ENCODE data around the gene GFOD1. TPM values are rescaled to one million over a fixed set of nuclear protein-coding genes. Genes with fewer than 3 reads are reported as not detected.
"Not testable (repeated sequence)": the region's sequence is repeated elsewhere in the genome, so short reads cannot be mapped to it uniquely, and the experiment has no call there.

Gene GFOD1
- polyA plus RNA-seq, 3 donors, result 1.5 to 1.9 (median 1.5) TPM

DNA sequence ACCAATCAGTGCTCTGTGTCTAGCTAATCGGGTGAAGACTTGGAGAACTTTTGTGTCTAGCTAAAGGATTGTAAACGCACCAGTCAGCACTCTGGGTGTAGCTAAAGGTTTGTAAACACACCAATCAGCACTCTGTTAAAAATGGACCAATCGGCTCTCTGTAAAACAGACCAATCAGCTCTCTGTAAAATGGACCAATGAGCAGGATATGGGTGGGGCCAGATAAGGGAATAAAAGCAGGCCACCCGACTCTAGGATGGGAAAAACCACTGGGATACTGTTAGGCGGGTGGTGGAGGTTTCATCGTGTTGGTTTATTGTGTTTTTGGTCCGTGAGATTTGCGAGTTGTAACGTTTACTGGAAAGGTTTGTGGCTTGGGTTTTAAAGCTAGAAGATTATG lies 25.5 kb upstream of the GFOD1 start:
- no peak for DNase-seq (ENCODE audit: low read depth in 3 of 3, low spot score in 2 of 3)

DNA sequence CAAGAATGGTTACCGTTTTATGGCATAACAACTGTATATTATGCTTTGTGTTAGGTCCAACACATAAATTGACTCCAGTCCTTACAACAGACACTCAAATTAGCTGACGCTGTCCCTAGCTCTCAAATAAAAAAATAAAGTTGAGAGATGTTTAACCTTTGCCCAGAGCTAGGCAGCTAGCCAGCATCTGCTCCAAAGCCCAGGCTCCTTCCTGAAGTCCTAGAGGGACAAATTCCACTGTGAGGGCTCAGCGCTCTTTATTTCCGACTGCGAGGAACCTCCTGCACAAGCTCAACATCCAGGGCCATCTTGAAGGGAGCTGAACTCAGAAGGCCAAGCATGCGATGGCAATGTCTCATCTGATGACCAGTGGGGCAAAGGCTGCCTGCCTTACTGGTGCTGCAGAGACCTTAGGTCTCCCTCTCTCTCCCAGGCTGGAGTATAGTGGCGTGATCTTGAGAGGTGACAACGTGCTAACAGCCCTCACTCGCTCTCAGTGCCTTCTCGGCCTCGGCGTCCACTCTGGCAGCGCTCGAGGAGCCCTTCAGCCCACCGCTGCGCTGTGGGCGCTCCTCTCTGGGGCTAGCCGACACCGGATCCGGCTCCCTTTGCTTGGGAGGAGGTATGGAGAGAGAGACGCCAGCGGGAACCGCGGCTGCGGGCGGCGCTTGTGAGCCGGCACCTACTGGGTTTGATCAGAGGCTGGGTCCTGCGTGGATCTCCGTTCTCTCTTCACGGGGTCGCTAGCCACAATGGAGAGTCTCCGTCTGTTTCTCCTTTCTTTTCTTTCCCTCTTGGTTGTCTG lies 24.7 kb upstream of the GFOD1 start:
- peak in 2 of 3 donors; percentile 39 to 56 for DNase-seq (ENCODE audit: low read depth in 3 of 3, low spot score in 2 of 3)

DNA sequence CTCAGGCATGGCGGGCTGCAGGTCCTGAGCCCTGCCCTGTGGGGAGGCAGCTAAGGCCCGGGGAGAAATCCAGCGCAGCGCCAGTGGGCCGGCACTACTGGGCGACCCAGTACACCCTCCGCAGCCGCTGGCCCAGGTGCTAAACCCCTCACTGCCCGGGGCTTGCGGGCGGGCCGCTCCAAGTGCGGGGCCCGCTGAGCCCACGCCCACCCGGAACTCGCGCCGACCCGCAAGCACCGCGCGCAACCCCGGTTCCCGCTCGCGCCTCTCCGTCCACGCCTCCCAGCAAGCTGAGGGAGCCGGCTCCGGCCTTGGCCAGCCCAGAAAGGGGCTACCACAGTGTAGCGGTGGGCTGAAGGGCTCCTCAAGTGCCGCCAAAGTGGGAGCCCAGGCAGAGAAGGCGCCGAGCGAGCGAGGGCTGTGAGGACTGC lies 23.8 kb upstream of the GFOD1 start:
- DNase-seq (ENCODE audit: low read depth in 3 of 3, low spot score in 2 of 3), result not testable (repeated sequence)

DNA sequence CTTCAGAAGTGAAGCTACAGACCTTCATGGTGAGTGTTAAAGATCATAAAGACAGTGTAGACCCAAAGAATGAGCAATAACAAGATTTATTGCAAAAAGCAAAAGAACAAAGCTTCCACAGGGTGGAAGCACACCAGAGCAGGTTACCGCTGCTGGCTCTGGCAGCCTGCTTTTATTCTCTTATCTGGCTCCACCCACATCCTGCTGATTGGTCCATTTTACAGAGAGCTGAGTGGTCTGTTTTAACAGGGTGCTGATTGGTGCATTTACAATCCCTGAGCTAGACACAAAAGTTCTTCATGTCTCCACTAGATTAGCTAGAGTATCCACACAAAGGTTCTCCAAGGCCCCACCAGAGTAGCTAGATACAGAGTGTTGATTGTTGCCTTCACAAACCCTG lies 23.0 kb upstream of the GFOD1 start:
- not testable (repeated sequence) for DNase-seq (ENCODE audit: low read depth in 3 of 3, low spot score in 2 of 3)

DNA sequence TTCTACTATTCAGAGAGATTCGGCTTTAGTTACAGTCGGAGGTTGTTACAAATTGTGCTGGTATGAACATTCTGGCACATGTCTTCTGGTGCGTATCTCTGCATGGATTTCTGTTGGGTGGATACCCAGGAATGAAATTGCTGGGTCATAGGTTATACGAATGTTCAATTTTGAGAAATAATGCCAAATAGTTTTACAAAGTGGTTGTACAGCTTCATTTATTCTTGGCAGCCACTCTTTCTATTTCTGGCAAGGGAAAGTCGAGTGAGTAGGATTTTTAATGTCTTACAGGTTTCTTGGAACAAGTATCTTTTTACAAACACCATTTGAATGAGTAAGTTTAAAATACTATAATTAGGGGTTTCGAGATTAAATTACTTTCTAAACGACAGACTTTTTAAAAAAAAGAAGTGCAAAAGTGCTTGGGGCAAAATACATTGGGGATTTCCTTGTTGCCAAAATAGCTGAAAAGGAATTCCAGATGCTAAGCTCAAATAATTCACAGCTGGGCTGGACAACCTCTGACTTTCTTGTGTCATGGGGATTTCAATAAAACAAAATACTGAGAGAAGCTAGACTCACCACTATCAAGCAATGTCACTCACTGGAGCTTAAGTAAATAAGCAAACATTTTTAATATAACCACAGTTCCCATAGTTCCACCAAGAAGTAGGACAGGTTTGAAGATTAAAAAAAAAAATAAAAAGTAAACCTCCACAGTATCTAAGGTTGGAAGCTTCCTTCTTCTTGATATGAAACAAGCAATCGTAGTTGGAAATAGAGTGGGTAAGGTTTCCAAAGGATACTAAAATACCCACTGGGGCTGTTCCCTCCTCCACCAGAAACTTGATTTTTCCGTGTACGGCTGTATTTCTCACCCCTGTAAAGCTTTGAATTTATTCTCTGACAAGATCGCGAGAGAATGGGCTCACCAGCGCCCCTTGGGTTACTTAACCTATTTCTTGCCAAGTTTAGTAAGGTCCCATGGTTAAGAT lies 21.6 kb upstream of the GFOD1 start:
- DNase-seq (ENCODE audit: low read depth in 3 of 3, low spot score in 2 of 3), result no peak

DNA sequence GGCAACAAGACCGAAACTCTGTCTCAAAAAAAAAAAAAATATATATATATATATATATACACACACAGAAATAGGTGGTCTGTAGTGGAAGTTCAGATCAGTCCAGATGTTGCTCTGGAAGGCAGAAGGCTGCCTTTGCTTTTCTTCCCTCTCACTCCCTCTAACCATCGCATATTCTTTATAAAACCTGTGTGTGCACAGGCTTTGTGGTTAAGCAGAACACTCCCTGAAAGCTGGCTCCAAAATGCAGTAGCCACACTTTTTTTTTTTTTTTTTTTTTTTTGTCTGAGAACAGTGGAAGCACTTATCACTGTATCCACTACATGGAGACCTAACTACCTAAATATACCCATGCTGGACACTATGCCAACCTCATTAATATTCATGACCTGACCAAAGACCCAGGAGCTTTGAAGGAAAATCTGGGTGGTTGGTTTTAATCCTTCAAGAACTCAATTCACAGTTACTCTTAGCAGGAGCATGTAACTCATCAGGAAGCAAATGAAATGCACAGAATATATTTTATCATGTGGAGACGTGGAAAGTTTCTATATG lies 20.0 kb upstream of the GFOD1 start:
- no peak for DNase-seq (ENCODE audit: low read depth in 3 of 3, low spot score in 2 of 3)

DNA sequence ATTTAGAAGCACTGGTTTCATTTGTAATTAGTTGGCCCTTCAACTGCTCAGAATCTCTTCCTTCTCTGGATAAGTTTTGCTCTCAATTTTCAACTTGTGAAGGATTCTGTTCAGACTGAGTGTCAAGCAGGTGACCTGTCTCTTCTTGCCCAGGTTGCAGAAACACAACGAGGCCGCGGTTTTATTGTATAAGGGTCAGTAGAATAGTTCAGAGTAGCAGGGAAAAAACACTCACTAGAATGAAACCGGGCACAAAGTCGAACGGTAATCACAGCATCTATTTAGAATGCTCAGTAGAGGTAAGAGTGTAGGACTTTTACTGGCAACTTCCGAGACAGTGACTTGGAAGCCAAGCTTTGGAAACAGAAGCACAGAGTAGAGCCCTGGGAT lies 17.9 kb upstream of the GFOD1 start:
- DNase-seq (ENCODE audit: low read depth in 3 of 3, low spot score in 2 of 3), result no peak

DNA sequence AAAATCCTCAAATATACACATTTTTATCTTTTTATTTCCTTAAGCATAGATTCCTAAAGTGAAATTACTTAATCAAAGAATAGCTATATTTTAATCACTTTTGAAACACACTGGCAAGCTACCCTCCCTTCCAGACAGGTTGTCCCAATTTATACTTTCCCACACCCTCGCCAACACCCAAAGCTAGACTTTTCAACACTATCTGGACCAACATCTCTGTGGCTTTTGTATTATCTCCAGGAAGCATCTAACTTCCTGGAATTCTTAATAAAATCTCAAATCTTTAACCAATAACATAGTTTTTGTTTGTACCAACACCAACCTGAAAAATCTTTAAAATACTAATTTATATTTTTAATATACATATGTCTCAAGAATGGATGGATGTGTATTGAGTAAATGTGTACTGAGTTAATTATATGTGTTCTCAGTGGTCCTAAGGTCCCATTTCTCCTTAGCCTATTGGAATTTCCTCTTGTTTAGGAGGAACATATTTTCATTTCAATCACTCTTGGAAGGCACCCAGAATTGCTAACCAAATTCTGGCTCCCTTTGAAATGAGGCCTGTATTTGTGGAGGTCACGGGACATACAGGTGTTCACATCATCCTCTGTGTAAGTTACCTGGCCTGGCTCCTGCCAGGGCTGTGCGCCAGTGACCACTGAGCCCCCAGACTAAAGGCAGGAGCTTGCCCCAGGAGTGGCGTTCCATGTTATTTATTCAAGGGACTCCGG lies 17.4 kb upstream of the GFOD1 start:
- no peak for DNase-seq (ENCODE audit: low read depth in 3 of 3, low spot score in 2 of 3)

DNA sequence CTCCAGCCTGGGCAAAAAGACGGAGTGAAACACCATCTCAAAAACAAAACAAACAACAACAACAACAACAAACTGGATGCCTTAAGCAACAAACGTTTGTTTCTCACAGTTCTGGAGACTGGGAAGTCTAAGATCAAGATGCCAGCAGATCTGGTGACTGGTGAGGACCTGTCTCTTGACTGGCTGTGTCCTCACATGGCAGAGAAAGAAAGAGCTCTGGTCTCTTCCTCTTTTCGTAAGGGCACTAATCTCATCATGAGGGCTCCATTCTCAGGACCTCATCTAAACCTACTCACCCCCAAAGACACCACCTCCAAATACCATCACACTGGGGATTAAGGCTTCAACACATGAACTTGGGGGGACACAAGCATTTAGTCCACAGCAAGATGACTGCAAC lies 13.5 kb upstream of the GFOD1 start:
- no peak for DNase-seq (ENCODE audit: low read depth in 3 of 3, low spot score in 2 of 3)

DNA sequence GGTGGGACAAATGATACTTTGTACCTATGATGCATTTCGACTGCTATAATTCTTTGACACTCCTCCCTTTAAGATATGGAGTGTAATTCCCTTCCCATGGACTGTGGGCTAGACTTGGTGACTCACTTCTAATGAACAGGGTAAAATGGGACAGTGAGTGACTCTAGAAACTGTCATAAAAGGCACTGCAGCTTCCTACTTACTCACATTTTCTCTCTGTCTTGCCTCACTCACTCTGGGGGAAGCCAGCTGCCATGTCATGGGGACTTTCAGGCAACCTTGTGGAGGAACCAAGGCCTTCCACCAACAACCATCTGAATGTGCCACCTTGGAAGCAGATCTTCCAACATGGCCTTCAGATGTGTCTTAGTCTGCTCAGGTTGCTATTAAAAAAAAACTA lies 12.9 kb upstream of the GFOD1 start:
- no peak for DNase-seq (ENCODE audit: low read depth in 3 of 3, low spot score in 2 of 3)

DNA sequence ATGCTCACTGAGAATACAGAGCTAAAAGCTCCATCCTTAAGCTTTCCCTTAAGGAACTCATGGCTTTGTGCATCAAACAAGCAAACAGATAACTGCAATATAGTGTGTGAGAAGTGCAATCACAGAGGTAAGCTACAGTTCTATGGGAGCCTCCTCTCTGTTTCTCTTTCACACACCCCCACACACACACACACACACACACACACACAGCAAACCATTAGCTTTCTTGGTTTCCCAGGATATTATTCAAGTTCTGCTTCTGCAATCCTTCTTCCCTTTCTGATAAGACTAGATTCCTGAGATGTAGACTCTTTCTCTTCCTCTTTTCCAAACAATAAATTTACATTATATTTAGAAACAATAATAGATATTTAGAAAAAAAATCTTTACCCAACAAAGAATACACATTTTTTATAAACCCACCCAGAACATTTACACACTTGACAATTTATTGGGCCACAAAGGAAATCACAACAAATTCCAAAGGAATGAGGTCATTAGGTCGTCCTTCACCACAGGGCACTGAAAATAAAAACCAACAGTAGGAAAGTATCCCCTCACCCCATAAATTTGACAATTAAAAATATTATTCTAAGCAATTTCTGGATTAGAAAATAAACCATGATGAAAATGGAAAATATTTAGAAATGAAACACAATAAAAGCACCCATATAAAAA lies 9.3 kb upstream of the GFOD1 start:
- no peak for DNase-seq (ENCODE audit: low read depth in 3 of 3, low spot score in 2 of 3)

DNA sequence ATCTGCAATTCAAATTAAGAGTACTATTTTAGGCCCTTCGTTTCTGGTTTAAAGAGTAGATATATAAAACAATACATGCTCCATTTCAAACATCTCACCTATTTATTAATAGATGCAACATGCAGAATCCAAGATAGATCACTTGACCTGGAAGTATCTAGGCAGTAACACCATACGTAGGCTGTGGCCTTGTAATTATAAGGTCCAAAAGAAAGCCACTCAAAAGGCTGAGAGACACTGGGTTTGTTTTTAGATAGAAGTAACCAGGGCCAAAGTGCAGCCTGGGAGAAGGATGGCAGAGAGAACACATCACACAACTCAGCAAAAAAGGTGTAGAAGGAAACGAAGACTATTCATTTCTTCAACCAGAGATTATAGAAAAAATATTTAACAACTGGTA lies 8.4 kb upstream of the GFOD1 start:
- no peak for DNase-seq (ENCODE audit: low read depth in 3 of 3, low spot score in 2 of 3)

DNA sequence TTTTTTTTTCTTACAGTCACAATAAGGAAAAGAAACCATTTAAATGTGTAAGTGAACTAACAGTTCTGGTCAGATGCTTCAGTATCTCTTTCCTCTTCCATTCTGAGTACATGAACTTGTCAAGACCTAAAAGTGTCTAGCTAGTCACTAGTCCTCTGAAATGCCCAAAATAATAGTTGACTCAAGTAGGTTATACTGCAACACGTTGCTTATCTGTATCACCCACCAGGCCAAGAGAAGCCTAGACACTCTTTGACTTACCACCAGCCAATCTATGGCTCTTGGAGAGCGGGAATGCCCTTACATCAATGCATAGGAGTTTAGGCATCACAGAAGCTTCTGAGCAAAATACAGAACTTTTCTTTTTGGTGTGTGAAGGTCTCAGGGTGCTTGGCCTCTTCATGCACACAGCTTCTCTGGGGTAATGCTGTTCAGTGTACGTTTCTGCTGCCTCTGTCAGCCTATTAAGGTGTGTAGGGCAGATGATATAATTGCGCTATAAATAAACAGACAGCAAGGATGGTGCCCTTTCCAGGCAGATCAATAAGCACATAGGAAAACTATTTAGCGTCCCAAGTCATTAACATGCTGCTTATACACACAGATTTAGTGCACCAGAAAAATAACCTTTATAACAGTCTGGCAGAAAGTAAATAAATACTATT lies 7.8 kb upstream of the GFOD1 start:
- no peak for DNase-seq (ENCODE audit: low read depth in 3 of 3, low spot score in 2 of 3)

DNA sequence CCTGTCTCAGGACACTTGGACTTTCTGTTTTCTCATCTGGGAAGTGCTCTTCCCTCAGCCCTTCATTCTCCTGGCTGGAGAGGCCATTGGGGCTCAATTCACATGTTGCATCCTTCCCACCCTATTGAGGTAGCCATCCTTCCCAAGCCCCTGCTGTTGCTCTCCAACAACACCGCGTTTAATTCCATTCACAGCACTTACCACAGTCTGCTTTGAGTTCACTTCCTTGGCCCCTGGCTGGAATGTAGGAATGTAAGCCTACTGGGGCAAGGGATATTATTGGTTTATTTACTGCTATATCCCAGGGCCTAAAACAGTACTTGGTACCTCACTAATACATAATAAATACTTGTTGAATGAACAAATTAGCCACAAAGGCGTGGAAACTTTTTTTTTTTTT lies 6.7 kb upstream of the GFOD1 start:
- DNase-seq (ENCODE audit: low read depth in 3 of 3, low spot score in 2 of 3), result no peak

DNA sequence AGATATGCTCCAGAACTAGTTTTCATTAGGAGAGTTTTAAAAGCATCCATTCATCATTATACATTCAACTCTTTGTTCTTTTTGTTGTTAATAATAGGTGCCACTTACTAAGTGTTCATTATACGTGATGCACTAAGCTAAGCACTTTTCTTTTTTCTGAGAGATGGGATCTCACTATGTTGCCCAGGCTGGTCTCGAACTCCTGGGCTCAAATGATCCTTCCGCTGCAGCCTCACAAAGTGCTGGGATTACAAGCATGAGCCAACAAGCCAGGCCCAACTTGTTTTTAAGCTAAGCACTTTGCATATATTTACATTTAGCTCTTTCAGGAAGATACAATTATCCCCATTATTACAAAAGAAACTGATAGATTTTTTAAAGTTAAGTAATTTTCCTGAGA lies 5.7 kb upstream of the GFOD1 start:
- DNase-seq (ENCODE audit: low read depth in 3 of 3, low spot score in 2 of 3), result no peak

DNA sequence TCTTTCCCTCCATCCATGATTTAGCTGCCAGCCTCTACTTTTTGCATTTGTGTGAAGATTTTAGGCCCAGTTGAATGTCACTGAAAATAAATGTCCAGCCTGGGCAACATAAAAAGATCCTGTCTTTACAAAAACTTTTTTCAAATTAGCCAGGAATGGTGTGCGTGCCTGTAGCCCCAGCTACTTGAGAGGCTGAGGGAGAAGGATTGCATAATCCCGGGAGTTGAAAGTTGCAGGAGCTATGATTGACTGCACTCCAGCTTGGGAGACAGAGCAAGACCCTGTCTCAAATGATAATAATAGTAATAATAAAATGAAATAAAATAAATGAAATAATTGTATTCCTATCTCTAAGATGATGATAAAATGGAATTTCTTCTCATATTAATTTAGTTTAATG lies 5.0 kb upstream of the GFOD1 start:
- DNase-seq (ENCODE audit: low read depth in 3 of 3, low spot score in 2 of 3), result no peak

DNA sequence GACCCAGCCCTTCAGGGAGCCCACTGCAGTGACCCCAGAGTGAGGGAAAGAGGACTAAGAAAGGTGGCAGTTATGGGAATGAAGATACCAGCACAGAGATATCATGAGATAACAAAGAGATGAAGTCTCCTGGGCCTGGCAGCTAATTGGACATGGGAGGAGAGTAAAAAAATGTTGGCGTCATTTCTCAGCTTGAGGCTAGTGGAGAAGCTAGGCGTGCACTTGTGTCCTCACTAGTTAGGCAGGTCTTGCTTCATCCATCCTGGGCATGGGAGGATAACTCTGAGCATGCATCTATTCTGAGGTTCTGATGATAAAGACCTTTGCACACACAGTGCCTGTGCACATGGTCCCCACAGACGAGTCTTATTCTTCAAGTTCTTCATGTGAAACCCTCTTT lies 4.1 kb upstream of the GFOD1 start:
- DNase-seq (ENCODE audit: low read depth in 3 of 3, low spot score in 2 of 3), result no peak

DNA sequence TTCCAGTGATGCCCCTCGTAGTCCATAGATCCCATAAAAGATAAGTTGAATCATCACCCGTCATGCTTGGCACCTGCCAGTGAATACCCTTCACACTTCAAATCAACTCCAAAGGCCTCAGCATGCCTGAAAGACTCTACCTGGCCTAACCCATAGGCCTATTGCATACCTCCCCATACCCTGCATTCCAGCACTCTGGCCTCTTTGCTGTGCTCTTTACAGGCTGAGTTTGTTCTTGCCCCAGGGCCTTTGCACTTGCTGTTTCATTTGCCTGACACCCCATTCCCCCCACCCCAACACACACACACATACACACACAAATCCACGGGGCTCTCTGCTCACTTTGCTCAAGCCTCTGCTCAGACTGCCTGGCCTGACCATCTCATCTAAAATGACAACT lies 3.0 kb upstream of the GFOD1 start:
- no peak for DNase-seq (ENCODE audit: low read depth in 3 of 3, low spot score in 2 of 3)

DNA sequence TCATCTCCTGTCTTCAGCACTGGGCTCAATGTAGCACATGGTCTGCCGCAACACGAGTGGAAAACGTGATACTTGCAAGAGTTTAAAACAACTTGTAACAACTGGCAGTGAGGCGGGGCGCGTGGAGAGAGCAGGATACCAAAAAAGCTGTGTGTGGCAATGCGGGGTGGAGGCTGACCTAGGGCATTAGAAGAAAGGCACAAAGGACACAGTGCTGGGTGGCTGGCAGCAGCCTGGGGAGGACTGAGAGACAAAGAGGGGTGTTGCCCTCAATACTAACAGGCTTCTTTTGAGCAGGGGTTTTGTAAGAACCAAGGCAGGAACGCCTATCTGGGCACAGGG lies 1.5 kb upstream of the GFOD1 start:
- DNase-seq (ENCODE audit: low read depth in 3 of 3, low spot score in 2 of 3), result no peak
